GM12878 (cell line): Measurements from ENCODE around the gene TMEM17. TPM values are rescaled to one million over a fixed set of nuclear protein-coding genes. Genes with fewer than 3 reads are reported as not detected.

Experiments used
- ATAC-seq: fragments of 200-7000 bp; cut with Tn5 transposase; 3 replicates; pipeline ENCODE4 v1.9.1; 2020; ENCODE audit warnings: mild to moderate bottlenecking, moderate library complexity
- BruUV-seq: library from RNA; stranded (reverse); fragments of 400-500 nt; replicated peaks from 2 replicates; lab custom pipeline; 2021; lab: Mats Ljungman, UMichigan
- CTCF ChIA-PET: fragments of 300-600 bp; sonication (Branson Sonifier 250); formaldehyde crosslinking; extraction: SDS; loops from one replicate; lab custom pipeline; 2021; ENCODE audit warnings: inconsistent platforms; lab: Yijun Ruan, JAX
- POLR2A ChIA-PET: fragments of 350-600 bp; formaldehyde crosslinking; extraction: SDS; loops from one replicate; lab custom pipeline; 2021; ENCODE audit warnings: inconsistent platforms; lab: Charles Lee
- RAD21 ChIA-PET: fragments of 300-600 bp; sonication (Branson Sonifier 250); formaldehyde crosslinking; loops from one replicate; lab custom pipeline; 2023; ENCODE audit warnings: antibody characterized with exemption; ENCODE audit not compliant: unreplicated experiment; lab: Charles Lee
- SMC1A ChIA-PET: fragments of 300-600 bp; sonication (Branson Sonifier 250); formaldehyde crosslinking; loops from one replicate; lab custom pipeline; 2023; ENCODE audit not compliant: unreplicated experiment, uncharacterized antibody; lab: Charles Lee
- DNase-seq: peaks from one replicate; pipeline ENCODE4 v3.0.0-alpha.2; 2011; ENCODE audit warnings: low read depth, low spot score
- FAIRE-seq: peaks from 3 replicates; lab custom pipeline; 2011; peaks lifted over from hg19 to GRCh38; lab: Jason Lieb, UNC
- H2AFZ ChIP-seq: 2 replicates; pipeline ENCODE4 v1.6.0; 2011; ENCODE audit warnings: low read depth, low read length, control low read depth; ENCODE audit not compliant: control insufficient read depth
- H3K27ac ChIP-seq: 2 replicates; pipeline ENCODE4 v1.5.1; 2011; ENCODE audit warnings: control low read depth; ENCODE audit not compliant: control insufficient read depth, insufficient read depth
- H3K27me3 ChIP-seq, 2 experiments: replicated peaks in 1 of 2; 2 replicates each; pipeline versions ENCODE4 v1.6.0 to v1.6.1; 2011; ENCODE audit warnings: low read length in 1 of 2; ENCODE audit not compliant: control insufficient read depth in 2 of 2, insufficient read depth in 2 of 2
- H3K36me3 ChIP-seq, 2 experiments: 2 replicates each; pipeline ENCODE4 v1.5.1; 2011; ENCODE audit warnings: low read length in 1 of 2; ENCODE audit not compliant: control insufficient read depth in 2 of 2, insufficient read depth in 2 of 2
- H3K4me1 ChIP-seq: 2 replicates; pipeline ENCODE4 v1.6.1; 2011; ENCODE audit warnings: mild to moderate bottlenecking, low read length, moderate library complexity, mixed read lengths; ENCODE audit not compliant: control insufficient read depth, insufficient read depth
- H3K4me2 ChIP-seq: 2 replicates; pipeline ENCODE4 v1.6.0; 2011; ENCODE audit warnings: control low read depth; ENCODE audit not compliant: control insufficient read depth, insufficient read depth
- H3K4me3 ChIP-seq: fragments of 200-600 bp; sonication (generic); 2 replicates; pipeline ENCODE4 v1.5.1; 2016
- H3K79me2 ChIP-seq: 2 replicates; pipeline ENCODE4 v1.6.0; 2011; ENCODE audit warnings: low read length; ENCODE audit not compliant: control insufficient read depth, insufficient read depth
- H3K9ac ChIP-seq: 2 replicates; pipeline ENCODE4 v1.8.0; 2011; ENCODE audit warnings: low read length, control low read depth, mixed read lengths; ENCODE audit not compliant: control insufficient read depth, insufficient read depth
- H3K9me3 ChIP-seq: replicated peaks from 3 replicates; pipeline ENCODE4 v1.5.1; 2011; ENCODE audit warnings: mild to moderate bottlenecking, low read length; ENCODE audit not compliant: control insufficient read depth, insufficient read depth
- H4K20me1 ChIP-seq: 2 replicates; pipeline ENCODE4 v1.6.0; 2011; ENCODE audit not compliant: control insufficient read depth, insufficient read depth
- BACH1 ChIP-seq: fragments of 450-650 bp; IDR thresholded peaks from 2 replicates; pipeline ENCODE4 v1.6.1; 2017; ENCODE audit warnings: mild to moderate bottlenecking, borderline replicate concordance
- CHD2 ChIP-seq: IDR thresholded peaks from 2 replicates; pipeline ENCODE4 v1.6.1; 2011; ENCODE audit warnings: low read depth, low read length, improper control_type of control experiment, borderline replicate concordance
- CUX1 ChIP-seq: IDR thresholded peaks from 2 replicates; pipeline ENCODE4 v1.6.1; 2012; ENCODE audit warnings: improper control_type of control experiment, low read depth, low read length; ENCODE audit not compliant: insufficient replicate concordance
- ESRRA ChIP-seq: IDR thresholded peaks from 2 replicates; pipeline ENCODE4 v1.6.1; 2012; ENCODE audit warnings: mild to moderate bottlenecking, low read length, improper control_type of control experiment
- PML ChIP-seq: IDR thresholded peaks from 2 replicates; pipeline ENCODE4 v1.6.1; 2012; ENCODE audit warnings: low read length, inconsistent platforms
- POLR2A ChIP-seq: IDR thresholded peaks from 2 replicates; pipeline ENCODE4 v1.6.1; 2011; ENCODE audit warnings: low read depth, mild to moderate bottlenecking, low read length
- WRNIP1 ChIP-seq: IDR thresholded peaks from 2 replicates; pipeline ENCODE4 v1.6.1; 2011; ENCODE audit warnings: low read depth, low read length, improper control_type of control experiment, borderline replicate concordance
- WGBS: methylation state at CpG from one replicate; pipeline ENCODE4 v1.1.6; 2016; ENCODE audit warnings: low lambda C conversion rate; ENCODE audit not compliant: insufficient replicate concordance, insufficient coverage; ENCODE audit errors: missing lambda C conversion rate; 5-methylcytosine and 5-hydroxymethylcytosine counted together
- in situ Hi-C: fragments of 300-500 bp; cut with MboI; formaldehyde crosslinking; loops from 9 replicates; pipeline ENCODE4 v1.14.3; 2018; ENCODE audit warnings: mixed read lengths
- intact Hi-C: fragments of 100-400 bp; cut with micrococcal nuclease; formaldehyde crosslinking; loops from one replicate; pipeline ENCODE4 v1.14.2; 2022; ENCODE audit not compliant: unreplicated experiment
- polyA plus RNA-seq, 11 experiments: library from polyadenylated mRNA; depleted of rRNA in 4 of 11; unstranded in 6 of 11; stranded (reverse) in 5 of 11; fragments of >200 nt; fragmentation: Nextera tagmentation in 4 of 11; fragmentation: Illumina TruSeq in 1 of 11; extraction: Ambion mirVana in 4 of 11; extraction: Trizol in 1 of 11; gene quantifications; 1 replicate in 1 of 11; 2 replicates in 10 of 11; pipeline versions ENCODE4 v1.2.1 to v1.2.3, GENCODE V29; 2011 to 2016; ENCODE audit warnings: inconsistent platforms in 2 of 11, missing spikeins in 2 of 11, low read depth in 1 of 11
- total RNA-seq, 4 experiments: library from RNA; depleted of rRNA in 3 of 4; stranded (reverse); fragments of >200 nt in 3 of 4; fragmentation: Illumina TruSeq in 1 of 4; extraction: Trizol in 1 of 4; gene quantifications; 2 replicates each; pipeline versions ENCODE4 v1.2.1 to v1.2.3, GENCODE V29; 2013 to 2021
- TF ChIP-seq, protein P1 (sequence below): fragments of 450-650 bp; formaldehyde crosslinking; IDR thresholded peaks from 2 replicates; pipeline ENCODE4 v1.5.0; 2022; ENCODE audit warnings: mild to moderate bottlenecking, missing genetic modification characterization

Gene TMEM17
- total and polyA plus RNA-seq, 10 of the 15 experiments (the other 5 are each of a cell fraction or from before 2014, with no cell fraction given), result 0.87 to 2.6 (median 1.4) TPM

DNA sequence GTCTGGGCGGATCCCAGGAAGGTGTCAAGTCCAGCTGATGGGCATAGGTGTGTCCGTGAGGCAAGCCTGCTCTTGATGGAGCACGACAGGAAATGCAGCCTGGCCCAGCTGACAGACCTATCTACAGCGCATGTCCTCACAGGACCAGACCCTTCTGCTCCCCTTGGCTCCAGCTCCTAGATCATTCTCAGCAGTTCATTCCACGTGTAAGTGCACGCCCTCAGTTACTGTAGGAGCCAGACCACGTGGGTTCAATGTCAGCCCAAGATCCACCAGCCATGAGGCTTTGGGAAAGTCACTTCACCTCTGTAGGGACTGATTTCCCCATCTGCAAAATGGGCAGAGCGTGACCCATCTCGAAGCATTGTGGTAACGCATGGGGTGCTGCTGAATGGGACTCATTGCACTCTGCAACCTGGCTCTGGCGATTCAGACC, 47.8 kb downstream of the TMEM17 start:
- TF ChIP-seq CUX1, result no peak
- TF ChIP-seq POLR2A, result no peak
- TF ChIP-seq ESRRA, result no peak
- no peak for TF ChIP-seq BACH1
- TF ChIP-seq CHD2, result no peak
- TF ChIP-seq PML, result no peak
- TF ChIP-seq, protein P1, sequence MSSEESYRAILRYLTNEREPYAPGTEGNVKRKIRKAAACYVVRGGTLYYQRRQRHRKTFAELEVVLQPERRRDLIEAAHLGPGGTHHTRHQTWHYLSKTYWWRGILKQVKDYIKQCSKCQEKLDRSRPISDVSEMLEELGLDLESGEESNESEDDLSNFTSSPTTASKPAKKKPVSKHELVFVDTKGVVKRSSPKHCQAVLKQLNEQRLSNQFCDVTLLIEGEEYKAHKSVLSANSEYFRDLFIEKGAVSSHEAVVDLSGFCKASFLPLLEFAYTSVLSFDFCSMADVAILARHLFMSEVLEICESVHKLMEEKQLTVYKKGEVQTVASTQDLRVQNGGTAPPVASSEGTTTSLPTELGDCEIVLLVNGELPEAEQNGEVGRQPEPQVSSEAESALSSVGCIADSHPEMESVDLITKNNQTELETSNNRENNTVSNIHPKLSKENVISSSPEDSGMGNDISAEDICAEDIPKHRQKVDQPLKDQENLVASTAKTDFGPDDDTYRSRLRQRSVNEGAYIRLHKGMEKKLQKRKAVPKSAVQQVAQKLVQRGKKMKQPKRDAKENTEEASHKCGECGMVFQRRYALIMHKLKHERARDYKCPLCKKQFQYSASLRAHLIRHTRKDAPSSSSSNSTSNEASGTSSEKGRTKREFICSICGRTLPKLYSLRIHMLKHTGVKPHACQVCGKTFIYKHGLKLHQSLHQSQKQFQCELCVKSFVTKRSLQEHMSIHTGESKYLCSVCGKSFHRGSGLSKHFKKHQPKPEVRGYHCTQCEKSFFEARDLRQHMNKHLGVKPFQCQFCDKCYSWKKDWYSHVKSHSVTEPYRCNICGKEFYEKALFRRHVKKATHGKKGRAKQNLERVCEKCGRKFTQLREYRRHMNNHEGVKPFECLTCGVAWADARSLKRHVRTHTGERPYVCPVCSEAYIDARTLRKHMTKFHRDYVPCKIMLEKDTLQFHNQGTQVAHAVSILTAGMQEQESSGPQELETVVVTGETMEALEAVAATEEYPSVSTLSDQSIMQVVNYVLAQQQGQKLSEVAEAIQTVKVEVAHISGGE (CRISPR knock-in tag), result no peak
- no peak for TF ChIP-seq WRNIP1
- H3K79me2 ChIP-seq, result no peaks in the 10 kb centered on the region
- no peaks in the 10 kb centered on the region for H3K36me3 ChIP-seq
- no peak for DNase-seq
- no peak overlapping the region for H3K27ac ChIP-seq
- ChIA-PET RAD21 (interaction anchor here (0.9 to 8.9 kb wide), 12 partner anchors 8 to 1029 kb away, joined by 3 to 183 read pairs (median 8); no protein-coding TSS in a partner anchor), SMC1A (interaction anchor here (0.6 to 11.7 kb wide), 22 partner anchors 7 to 1085 kb away, joined by 3 to 201 read pairs (median 4); no protein-coding TSS in a partner anchor), POLR2A (interaction anchor here (1.5 kb wide), 1 partner anchor 315 kb away, joined by 6 read pairs; no protein-coding TSS in a partner anchor), CTCF (interaction anchor here (0.5 to 11.6 kb wide), 33 partner anchors 9 to 1866 kb away, joined by 3 to 249 read pairs (median 6); partner anchors contain the start of gene EHBP1)
- intact Hi-C loops, result loop anchor here (2.0 to 10.0 kb wide), 2 partner anchors 597 to 1031 kb away; partner anchors contain the start of gene OTX1
- BruUV-seq, result no TSS peak
- H3K4me3 ChIP-seq, result no peak overlapping the region
- H3K4me1 ChIP-seq, result no peaks in the 10 kb centered on the region
- in situ Hi-C loops, result loop anchor here (5.0 to 25.0 kb wide), 2 partner anchors 314 to 1029 kb away; no protein-coding TSS in a partner anchor
- no peak for FAIRE-seq
- ATAC-seq, result no peak
- H3K9ac ChIP-seq, result no peak overlapping the region
- H4K20me1 ChIP-seq, result no peaks in the 10 kb centered on the region
- no peak overlapping the region for H2AFZ ChIP-seq
- no peak overlapping the region for H3K4me2 ChIP-seq
- no peaks in the 10 kb centered on the region for H3K9me3 ChIP-seq
- H3K27me3 ChIP-seq, result no peaks in the 10 kb centered on the region
- WGBS, result 84% methylated on average over 11 of the region's 11 CpGs
